GM23338 (cell line): ENCODE results near the gene EFCAB6.

ENCODE experiments used
- EZH2 ChIP-seq: fragments of 200-600 bp; sonication (generic); IDR thresholded peaks from one replicate; pipeline ENCODE4 v1.8.0; 2017; ENCODE audit warnings: antibody characterized with exemption, mild to moderate bottlenecking, low read depth; ENCODE audit not compliant: unreplicated experiment
- EZH2phosphoT487 ChIP-seq: fragments of 200-600 bp; sonication (generic); IDR thresholded peaks from one replicate; pipeline ENCODE4 v1.8.1; 2018; ENCODE audit warnings: antibody characterized with exemption; ENCODE audit not compliant: unreplicated experiment
- JUNB ChIP-seq: IDR thresholded peaks from one replicate; pipeline ENCODE4 v1.6.1; 2016; ENCODE audit warnings: antibody characterized with exemption; ENCODE audit not compliant: unreplicated experiment
- POLR2AphosphoS5 ChIP-seq: IDR thresholded peaks from 2 replicates; pipeline ENCODE4 v1.6.1; 2016; ENCODE audit warnings: antibody characterized with exemption, low read depth
- TF ChIP-seq, protein P1 (sequence below): IDR thresholded peaks from 2 replicates; pipeline ENCODE4 v1.6.1; 2016; ENCODE audit warnings: antibody characterized with exemption
- TF ChIP-seq, protein P2 (sequence below), 2 experiments: fragments of 200-600 bp in 1 of 2; sonication (generic) in 1 of 2; conservative IDR thresholded peaks; 2 replicates each; pipeline versions ENCODE4 v1.5.1 to v1.6.1; 2016 to 2017; ENCODE audit warnings: antibody characterized with exemption in 2 of 2, low read depth in 2 of 2, mild to moderate bottlenecking in 2 of 2, moderate library complexity in 1 of 2

- TF ChIP-seq, protein P1, sequence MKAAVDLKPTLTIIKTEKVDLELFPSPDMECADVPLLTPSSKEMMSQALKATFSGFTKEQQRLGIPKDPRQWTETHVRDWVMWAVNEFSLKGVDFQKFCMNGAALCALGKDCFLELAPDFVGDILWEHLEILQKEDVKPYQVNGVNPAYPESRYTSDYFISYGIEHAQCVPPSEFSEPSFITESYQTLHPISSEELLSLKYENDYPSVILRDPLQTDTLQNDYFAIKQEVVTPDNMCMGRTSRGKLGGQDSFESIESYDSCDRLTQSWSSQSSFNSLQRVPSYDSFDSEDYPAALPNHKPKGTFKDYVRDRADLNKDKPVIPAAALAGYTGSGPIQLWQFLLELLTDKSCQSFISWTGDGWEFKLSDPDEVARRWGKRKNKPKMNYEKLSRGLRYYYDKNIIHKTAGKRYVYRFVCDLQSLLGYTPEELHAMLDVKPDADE: no peak
- TF ChIP-seq, protein P2, sequence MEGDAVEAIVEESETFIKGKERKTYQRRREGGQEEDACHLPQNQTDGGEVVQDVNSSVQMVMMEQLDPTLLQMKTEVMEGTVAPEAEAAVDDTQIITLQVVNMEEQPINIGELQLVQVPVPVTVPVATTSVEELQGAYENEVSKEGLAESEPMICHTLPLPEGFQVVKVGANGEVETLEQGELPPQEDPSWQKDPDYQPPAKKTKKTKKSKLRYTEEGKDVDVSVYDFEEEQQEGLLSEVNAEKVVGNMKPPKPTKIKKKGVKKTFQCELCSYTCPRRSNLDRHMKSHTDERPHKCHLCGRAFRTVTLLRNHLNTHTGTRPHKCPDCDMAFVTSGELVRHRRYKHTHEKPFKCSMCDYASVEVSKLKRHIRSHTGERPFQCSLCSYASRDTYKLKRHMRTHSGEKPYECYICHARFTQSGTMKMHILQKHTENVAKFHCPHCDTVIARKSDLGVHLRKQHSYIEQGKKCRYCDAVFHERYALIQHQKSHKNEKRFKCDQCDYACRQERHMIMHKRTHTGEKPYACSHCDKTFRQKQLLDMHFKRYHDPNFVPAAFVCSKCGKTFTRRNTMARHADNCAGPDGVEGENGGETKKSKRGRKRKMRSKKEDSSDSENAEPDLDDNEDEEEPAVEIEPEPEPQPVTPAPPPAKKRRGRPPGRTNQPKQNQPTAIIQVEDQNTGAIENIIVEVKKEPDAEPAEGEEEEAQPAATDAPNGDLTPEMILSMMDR (conservative IDR thresholded peaks at IDR 0.05; ENCODE audit: low read depth in 2 of 2): no peak
- no peak for TF ChIP-seq EZH2phosphoT487
- TF ChIP-seq EZH2: no peak
- no peak for TF ChIP-seq POLR2AphosphoS5
- no peak for TF ChIP-seq JUNB
Measured at GRCh38 chr22:43591380-43591779, 220.7 kb downstream of the EFCAB6 start.
